B cell (primary cell): ENCODE measurements around the gene LMO3.

ENCODE experiments used
- EZH2 ChIP-seq: IDR thresholded peaks from 2 replicates; pipeline ENCODE4 v1.6.1; 2012; ENCODE audit warnings: borderline replicate concordance, low read depth, mild to moderate bottlenecking, moderate library complexity, low read length; ENCODE audit not compliant: insufficient read depth, poor library complexity, severe bottlenecking
- TF ChIP-seq, protein P1 (sequence below): fragments of 200-600 bp; IDR thresholded peaks from one replicate; pipeline ENCODE4 v1.8.0; 2022; ENCODE audit warnings: antibody characterized with exemption, mild to moderate bottlenecking

DNA sequence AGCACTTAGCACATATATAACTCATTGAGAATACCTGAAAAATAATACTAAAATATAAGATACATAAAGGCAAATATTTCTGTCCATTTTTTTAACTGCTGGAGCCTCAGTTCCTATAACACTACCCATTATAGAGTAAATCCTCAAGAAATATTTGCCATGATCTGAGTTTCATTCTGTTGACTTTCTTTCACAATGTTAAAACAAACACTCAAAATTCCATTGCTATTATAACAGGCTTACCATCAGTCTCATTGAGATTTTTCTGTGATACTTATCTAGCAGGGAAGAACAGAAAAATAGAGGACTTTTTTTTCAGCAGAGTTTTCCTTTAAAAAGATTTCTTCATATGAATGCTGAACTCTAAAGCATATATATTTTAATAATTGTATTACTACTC lies 24.5 kb downstream of the LMO3 start:
- TF ChIP-seq, protein P1, sequence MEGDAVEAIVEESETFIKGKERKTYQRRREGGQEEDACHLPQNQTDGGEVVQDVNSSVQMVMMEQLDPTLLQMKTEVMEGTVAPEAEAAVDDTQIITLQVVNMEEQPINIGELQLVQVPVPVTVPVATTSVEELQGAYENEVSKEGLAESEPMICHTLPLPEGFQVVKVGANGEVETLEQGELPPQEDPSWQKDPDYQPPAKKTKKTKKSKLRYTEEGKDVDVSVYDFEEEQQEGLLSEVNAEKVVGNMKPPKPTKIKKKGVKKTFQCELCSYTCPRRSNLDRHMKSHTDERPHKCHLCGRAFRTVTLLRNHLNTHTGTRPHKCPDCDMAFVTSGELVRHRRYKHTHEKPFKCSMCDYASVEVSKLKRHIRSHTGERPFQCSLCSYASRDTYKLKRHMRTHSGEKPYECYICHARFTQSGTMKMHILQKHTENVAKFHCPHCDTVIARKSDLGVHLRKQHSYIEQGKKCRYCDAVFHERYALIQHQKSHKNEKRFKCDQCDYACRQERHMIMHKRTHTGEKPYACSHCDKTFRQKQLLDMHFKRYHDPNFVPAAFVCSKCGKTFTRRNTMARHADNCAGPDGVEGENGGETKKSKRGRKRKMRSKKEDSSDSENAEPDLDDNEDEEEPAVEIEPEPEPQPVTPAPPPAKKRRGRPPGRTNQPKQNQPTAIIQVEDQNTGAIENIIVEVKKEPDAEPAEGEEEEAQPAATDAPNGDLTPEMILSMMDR: no peak
- no peak for TF ChIP-seq EZH2
